Stimulated activated CD4-positive, alpha-beta T cell treated with anti-CD3 and anti-CD28 coated beads, Interleukin-12 subunit alpha, Interleukin-12 subunit beta, amount 100 ng/mL, for 24 hours (primary cell): ENCODE results near the gene TGM4.

ENCODE experiments used
- DNase-seq, 2 experiments: peaks; one replicate each; pipeline ENCODE4 v3.0.0-alpha.2; 2020; ENCODE audit warnings: low read depth in 2 of 2

The TGM4 gene

DNA sequence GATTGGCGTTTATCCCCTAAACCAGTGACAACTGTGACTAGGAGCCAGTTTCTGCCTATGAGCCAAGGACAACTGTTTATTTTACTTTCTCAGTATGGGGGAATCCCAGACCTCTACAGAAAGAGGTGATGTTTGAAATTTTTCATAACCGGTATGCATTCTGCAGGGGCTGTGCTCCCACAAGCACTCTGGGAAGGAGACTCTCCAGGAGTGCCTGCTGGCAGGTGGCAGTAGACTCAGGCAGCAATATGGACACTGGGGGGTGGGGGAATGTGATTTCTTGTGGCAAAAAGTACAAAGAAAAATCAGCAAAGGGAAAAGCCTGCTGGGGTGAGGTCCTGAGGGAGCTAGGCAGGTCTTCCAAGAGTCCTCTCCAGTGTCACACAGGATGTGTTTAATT lies 5.9 kb downstream of the TGM4 start:
- DNase-seq, result no peak

DNA sequence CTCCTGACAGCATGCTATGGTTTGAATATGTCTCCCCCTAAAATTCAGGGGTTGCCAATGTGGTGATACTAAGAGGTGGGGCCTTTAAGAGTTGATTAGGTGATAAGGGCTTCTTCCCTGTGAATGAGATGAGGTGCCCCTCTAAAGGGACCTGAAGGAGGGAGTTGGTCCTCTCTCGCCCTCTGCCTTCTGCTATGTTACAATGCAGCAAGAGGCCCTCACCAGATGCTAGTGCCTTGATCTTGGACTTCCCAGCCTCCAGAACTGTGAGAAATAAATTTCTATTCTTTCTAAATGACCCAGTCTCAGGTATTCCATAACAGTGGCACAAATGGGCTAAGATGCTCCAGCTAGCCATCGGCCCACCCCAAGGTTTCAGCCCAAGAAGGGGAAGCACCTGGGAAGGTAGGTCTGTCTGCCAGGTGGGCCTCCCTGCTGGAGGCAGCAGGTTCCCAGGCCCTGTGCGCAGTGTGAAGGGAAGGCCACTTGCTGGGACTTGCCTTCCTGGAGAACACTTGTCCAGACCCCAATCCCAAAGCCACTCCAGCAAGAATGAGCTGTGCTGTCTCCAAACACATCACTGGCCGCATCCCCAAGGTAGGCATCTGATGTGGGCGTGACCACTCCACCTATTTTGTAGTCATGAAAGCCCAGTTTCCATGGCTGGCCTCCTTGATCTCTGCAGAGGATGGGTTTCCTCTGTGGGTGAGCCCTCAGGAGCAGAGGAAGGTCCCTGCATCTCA lies 9.0 kb downstream of the TGM4 start:
- DNase-seq, result no peak

DNA sequence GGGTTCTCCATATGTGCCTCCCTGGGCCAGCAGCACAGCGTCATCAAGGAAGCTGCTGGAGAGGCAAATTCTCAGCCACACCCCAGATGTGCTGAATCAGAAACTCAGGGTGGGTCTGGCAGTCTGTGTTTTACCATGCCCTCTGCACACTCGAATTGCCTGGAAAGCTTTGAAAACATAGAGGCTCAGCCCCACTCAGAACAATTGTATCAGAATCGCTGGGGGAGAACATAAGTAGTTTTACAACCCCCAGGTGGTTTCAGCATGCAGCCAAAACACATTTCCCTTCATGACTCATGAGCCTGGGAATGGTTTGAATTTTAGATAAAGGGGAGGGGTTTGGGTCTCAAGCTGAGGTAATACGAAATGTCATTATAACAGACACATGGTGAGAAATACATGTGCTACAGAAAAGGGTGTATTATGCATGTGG lies 9.6 kb downstream of the TGM4 start:
- DNase-seq, result no peak

DNA sequence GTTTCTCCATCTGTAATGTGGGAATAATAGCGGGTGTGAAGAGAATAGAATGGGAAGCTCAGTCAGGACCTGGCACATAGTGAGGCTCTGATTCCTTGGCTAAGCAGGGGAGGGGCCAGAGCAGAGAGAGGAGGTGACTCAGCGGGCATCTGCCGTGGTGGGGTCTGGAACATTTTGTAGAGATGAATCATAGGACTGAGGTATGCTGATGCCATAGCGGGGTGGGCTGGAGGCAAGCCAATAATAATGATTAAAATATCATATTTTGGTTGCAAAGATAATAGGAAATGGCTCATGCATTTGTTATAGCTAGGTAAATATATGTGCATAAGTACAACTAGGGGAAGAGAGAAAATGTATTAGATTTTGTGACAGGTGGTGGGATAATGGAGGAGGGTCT lies 11.2 kb downstream of the TGM4 start:
- no peak for DNase-seq

DNA sequence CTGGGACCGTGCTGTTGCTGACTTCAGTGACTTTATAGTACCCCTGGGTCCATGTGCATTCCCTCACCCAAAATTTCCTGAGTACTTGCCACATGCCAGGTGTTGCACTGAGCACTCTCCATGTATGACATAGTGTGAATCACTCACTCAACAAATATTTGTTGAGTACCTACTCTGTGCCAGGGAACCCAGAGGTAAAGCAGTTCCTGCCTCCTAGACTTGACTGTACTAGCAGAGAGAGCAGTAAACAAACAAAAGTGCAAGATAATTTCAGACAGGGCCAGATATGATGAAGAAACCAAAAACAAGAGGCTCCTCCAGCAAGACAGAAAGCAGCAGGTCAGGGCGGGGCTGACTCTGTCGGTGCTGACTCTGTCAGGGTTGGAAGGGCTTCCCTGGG lies 12.2 kb downstream of the TGM4 start:
- DNase-seq, result no peak

DNA sequence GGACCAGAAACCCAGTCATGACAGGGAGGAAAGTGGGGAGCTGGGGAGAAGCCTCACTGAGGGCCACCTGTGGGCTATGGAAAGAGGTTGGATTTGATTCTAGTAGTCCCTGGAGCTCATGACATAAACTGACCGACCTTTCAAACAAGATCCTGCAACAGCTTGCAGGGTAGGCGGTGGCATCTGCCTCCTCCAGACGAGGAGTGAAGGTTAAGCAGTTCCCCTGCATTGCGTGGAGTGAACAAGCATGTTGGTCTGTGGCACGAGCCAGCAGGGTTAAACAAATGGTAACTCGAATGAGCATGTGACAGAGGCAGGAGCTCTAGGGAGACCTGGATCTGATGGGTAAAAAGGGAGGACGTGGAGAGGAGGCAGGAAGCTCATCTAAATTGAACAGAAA lies 12.7 kb downstream of the TGM4 start:
- no peak for DNase-seq

DNA sequence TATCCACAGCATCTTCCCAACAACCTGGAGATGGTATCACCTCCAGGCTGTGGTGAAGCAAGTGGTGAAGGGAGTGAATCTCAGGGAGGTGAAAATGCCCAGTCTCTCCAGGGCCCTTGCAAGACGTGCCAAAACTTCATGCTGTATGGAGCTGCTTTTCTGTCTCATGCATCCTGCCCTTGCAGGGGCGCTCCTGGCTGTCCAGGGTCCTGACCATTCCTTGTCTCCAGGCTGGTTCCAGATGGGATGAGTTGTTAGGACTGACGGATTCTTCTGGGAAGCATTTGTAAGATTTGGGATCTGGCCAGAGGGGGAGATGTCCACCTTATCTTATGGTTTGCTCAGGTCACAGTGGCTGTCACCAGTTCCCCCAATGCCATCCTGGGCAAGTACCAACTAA lies 15.8 kb downstream of the TGM4 start:
- no peak for DNase-seq

DNA sequence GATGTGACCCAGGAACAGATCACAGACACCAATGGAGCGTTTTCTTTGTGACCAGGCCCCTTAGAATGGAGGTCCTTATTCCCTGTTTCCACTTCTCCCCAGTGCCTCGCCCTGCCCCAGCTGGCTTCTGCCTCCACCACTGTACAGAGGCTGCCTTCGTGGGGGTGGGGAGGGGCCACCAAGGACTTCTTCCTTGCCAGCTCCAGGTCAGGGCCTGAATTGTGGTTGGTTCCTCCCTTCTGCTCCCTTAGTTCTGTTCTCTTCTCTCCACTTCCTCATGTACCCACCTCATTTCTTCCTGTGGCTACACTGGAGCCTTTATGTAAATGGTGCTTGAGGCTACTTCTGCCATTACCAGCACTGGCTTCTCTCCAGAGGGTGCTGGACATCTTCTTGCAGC lies 16.4 kb downstream of the TGM4 start:
- no peak for DNase-seq

DNA sequence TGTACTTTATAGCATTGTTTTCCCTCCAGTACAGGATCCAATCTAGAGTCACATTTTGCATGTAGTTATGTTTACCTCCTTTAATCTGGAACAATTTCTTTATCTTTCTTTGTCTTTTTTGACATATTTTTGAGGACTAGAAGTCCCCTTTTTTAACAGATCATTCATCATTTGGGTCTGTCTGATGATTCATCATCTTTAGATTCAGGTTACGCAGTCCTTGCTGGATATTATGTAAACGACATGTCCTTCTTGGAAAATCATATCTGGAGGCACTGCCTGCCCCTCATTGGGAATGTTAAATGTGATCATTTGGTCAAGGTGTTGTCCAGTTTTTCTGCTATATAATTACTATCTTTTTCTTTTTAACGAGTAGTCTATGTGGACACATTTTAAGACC lies 18.3 kb downstream of the TGM4 start:
- DNase-seq, result no peak

DNA sequence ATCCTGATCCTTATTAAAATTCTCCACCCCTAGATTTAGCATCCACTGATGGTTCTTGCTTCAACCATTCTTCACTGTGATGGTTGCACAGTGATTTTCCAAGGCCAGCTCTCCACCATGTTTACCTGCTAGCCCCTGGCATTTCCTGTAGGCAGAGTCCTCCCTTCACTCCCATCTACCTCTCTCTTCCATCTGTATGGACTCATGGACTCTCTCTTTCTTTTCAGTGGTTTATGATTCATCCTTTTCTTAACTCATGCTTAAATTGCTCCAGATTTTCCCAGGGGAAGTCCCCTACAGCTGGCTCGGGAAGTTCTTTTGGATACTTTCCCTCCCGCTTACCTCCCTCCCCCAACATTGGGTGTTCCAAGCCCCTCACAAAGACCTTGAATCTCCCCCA lies 18.7 kb downstream of the TGM4 start:
- no peak for DNase-seq

DNA sequence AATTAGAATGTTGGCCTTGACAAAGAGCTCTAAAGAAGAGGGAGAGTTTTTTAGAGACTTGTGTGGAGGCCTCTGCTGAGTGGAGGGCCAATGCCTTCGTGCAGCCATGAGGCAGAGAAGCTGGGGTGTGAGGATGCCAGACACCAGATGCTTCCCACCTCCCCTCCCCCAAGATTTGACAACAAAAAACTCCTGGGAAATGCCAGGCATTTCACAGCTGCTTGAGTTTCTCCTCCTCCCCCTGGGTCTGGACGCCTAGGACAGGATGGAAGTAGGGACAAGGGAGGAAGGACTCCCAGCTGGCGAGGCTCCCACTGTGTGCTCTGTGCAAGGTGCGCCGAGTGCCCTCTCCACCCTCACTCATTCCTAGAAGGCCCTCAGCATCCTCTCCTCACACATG lies 20.1 kb downstream of the TGM4 start:
- no peak for DNase-seq

DNA sequence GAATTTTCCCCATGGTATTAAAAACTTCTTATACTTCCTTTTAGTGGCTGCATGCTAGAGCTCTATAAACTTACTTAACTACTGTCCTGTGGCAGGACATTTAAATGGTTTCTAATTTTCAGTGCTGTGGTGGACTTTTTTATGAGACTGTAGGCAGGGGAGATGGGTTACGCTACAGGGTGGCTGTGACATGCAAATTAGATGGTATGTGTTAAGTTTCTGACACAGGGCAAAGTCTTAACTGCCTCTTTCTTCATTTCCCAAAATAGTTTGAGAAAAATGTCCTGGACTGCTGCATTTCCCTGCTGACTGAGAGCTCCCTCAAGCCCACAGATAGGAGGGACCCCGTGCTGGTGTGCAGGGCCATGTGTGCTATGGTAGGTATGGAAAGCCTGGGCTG lies 22.0 kb downstream of the TGM4 start:
- no peak for DNase-seq

DNA sequence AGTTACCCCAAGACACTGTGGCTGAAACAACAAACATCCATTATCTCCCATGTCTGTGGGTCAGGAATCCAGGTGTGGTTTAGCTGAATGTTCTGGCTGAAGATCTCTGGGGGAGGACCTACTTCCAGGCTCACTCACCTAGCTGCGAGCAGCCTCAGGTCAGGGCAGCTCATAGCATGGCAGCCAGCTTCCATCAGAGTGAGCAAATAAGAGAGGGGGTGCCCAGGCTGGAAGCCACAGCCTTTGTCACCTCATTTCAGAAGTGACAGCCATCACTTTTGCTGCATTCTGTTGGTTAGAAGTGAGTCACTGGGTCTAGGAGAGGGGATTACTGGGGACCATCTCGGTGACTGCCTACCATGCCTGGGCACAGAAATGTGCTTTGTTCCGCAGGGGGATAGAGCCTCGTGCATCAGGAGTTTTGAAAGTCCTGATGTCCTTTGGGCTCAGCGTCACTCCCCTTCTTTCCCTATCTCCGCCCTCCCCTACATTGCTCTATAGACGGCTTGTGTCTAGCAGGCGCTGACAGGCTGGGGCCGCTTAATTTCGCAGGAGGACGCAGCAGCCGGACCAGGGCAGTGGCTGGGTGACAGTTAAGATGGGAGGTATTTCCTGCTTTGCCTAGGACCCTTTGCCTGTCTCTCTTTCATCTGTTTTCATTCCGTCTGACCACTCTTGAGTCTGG lies 25.4 kb downstream of the TGM4 start:
- DNase-seq, result no peak

DNA sequence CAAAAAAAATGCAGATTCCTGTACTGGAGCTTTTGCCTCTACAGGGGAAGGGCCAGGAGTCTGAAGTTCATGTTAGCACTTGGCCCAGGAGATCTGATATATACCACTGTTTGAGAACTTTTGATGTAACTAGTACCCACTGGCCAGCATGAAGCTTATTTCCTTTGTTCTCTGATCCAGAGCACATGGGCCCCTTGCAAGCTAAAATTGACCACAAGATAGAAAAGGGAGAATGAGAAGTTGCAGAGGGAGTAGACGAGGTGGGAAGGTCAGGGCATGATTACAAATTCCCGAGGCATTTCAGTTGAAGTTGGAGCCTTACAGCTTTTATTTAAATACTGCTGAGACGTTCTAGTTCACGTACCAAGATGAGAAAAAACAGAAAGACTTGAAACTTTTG lies 28.2 kb downstream of the TGM4 start:
- DNase-seq, result no peak

DNA sequence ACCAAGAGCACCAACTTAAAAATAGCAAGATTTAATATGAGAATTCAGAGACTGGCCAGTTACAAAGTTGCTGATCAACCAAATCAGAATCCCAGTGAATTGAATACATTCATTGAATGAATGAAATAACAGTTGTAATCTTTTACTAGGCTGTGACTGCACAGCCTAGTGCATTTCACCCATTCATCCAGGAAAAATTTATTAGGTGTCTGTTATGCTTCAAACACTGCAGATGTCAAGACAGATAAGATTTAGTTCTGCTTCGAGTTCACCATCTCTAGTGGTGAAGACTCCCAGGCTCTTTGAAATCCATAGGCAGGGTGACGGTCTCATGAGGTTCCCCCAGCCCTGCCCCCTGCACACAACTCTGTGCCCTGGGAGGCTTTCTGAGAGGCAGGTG lies 28.9 kb downstream of the TGM4 start:
- DNase-seq, result no peak

DNA sequence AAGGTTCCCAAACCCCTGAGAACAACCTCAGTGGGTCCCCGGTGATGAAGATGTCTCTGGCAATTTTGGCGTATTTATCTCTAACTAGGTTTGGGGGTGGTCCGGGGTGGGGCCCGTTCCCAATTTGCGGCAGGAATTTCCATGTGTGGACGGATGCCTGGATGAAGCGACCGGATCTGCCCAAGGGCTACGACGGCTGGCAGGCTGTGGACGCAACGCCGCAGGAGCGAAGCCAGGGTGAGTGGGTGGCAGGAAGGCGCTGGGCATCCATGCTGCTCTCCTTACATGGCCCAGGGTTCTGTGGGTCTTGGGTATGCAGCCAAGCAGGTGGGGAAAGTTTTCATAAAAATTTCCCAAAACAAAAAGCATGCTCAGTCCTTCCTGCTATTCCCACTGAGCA lies 29.3 kb downstream of the TGM4 start:
- no peak for DNase-seq

DNA sequence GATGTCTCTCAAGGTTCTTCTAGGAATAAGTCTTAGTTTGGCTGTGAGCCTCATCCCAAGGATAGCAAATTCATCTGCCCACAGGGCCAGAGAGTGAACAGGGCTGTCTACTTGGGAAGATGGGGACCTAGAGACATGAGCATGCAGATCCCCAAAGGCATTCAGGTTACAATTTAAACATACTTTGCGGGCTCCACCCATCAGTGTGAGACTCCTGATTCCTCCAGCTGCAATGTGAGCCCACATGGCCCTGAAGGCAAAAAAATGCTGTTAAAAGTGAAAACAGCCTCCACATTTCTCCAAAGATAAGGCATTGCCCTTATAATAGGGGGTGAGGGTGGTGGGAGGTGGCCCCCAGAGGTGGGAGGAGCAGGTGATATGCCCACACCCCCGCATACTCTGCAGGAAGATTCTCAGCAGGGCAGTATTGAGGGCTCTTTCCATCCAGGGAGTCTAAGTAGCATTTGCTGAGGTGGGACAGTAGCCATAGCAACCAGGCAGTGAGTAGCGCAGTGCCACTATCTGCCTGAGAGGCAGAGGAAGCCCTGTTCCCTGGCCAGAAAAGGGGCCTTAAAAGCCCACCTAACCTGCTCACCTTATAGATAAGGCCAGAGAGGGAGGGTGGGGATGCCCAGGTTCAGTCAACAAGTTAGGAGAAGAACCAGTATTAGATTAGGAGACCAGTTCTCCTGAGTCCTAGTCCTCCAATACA lies 31.2 kb downstream of the TGM4 start:
- no peak for DNase-seq

DNA sequence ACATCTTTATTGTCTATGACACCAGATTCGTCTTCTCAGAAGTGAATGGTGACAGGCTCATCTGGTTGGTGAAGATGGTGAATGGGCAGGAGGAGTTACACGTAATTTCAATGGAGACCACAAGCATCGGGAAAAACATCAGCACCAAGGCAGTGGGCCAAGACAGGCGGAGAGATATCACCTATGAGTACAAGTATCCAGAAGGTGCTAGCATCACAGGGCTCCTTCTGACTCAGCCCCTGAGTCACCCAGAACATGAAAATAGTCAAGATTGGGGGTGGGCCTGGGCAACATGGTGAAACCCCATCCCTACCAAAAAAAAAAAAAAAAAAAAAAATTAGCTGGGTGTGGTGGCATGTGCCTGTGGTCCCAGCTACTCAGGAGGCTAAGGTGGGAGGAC lies 32.6 kb downstream of the TGM4 start:
- DNase-seq, result no peak

DNA sequence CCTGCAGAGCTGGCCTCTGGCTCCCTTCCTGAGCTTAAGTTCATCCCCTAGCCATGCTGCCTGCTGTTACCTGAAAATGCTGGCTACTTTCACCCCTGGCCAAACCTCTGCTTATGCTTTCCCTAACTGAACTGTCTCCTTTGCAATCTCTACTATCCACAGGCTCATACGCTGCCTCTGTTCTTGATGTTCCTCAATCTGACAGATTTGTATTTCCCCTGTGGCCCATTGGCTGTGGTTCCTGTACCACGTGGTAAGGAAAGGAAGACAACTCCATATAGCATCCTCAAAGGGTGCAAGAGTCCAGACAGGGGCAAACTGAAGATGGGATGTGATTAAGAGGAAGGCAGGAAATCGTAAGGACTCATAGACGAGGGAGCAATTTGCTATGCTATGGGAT lies 33.2 kb downstream of the TGM4 start:
- no peak for DNase-seq

DNA sequence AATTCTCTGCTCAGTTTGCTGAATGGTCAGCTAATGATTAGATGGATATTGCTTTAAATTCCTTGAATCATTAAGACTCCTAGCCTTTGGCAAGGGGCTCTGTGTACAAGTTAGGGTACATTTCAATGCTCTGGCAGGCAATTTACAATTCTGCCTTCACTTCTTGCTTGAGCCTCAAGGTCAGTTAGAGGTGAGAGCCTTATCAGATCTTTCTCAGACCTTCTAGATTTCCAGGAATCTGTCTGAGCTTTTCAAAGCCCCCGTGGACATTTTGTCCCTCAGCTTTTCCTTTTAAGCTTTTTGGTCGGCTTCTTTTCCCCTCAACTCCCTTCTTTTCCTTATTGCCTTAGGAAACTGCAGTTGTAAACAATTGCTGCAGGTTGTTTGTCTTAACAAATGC lies 34.7 kb downstream of the TGM4 start:
- no peak for DNase-seq

DNA sequence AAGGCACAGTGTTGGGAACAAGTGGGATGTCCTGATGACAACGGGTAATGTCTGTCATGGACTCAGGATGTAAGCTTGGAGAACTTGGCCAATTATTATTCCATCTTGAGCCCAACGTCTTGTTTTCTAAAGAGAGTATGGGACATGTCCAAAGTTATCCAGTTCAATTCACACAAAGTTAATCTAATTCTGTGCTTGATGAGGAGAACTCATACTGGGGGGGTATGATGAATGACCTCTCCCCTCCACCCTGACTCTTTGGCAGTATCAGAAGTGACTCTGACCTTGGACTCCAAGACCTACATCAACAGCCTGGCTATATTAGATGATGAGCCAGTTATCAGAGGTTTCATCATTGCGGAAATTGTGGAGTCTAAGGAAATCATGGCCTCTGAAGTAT lies 36.3 kb downstream of the TGM4 start:
- DNase-seq, result no peak

DNA sequence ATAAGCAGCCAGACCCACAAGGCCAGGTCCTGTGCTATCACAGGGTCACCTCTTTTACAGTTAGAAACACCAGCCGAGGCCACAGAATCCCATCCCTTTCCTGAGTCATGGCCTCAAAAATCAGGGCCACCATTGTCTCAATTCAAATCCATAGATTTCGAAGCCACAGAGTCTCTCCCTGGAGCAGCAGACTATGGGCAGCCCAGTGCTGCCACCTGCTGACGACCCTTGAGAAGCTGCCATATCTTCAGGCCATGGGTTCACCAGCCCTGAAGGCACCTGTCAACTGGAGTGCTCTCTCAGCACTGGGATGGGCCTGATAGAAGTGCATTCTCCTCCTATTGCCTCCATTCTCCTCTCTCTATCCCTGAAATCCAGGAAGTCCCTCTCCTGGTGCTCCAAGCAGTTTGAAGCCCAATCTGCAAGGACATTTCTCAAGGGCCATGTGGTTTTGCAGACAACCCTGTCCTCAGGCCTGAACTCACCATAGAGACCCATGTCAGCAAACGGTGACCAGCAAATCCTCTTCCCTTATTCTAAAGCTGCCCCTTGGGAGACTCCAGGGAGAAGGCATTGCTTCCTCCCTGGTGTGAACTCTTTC lies 39.6 kb downstream of the TGM4 start:
- DNase-seq, result peak; percentile 13 to 56

DNA sequence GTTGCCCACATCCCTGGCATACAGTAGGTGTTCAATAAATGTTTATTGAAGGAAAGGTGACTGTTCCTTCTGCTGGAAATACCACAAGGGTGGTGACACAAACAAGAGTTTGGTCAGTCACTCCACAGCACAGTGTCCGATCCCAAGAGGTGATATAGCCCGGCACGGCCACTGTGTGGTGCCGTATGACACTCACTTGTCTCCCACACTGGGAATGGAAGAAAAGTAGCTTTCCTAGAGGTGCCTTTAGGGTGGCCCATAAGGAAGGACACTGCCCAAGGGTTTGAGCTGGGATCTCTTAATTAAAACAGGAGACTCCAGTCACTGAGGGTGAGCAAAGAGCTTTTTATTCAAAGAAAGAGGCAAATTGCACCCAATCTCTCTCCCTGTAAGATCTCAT lies 40.5 kb downstream of the TGM4 start:
- DNase-seq, result no peak
